HepG2 (cell line): Measurements from ENCODE around the gene PHACTR3. TPM values are rescaled to one million over a fixed set of nuclear protein-coding genes. Genes with fewer than 3 reads are reported as not detected.
"Not testable (repeated sequence)": the region's sequence is repeated elsewhere in the genome, so short reads cannot be mapped to it uniquely, and the experiment has no call there.

Experiments used
- ATAC-seq: fragments of 200-7000 bp; cut with Tn5 transposase; 3 replicates; pipeline ENCODE4 v1.9.1; 2020; ENCODE audit warnings: mild to moderate bottlenecking, moderate library complexity
- BruUV-seq: library from RNA; stranded (reverse); fragments of 400-500 nt; replicated peaks from 2 replicates; lab custom pipeline; 2021; lab: Mats Ljungman, UMichigan
- CTCF ChIA-PET: fragments of 300-600 bp; formaldehyde crosslinking; extraction: SDS; loops from one replicate; lab custom pipeline; 2021; ENCODE audit warnings: low total read pairs, inconsistent platforms, low intra/inter-chr PET ratio; lab: Yijun Ruan, JAX
- POLR2A ChIA-PET: fragments of 350-600 bp; sonication (Branson Sonifier 250); formaldehyde crosslinking; loops from one replicate; lab custom pipeline; 2020; ENCODE audit warnings: antibody characterized with exemption, inconsistent platforms; lab: Yijun Ruan, JAX
- DNase-seq: peaks from one replicate; pipeline ENCODE4 v3.0.0-alpha.2; 2015; ENCODE audit warnings: low spot score
- FAIRE-seq: peaks from 3 replicates; lab custom pipeline; 2011; peaks lifted over from hg19 to GRCh38; lab: Jason Lieb, UNC
- H2AFZ ChIP-seq: one replicate; pipeline ENCODE4 v1.6.1; 2011; ENCODE audit warnings: low read length, inconsistent platforms
- H3K27ac ChIP-seq: fragments of 300-600 bp; 3 replicates; pipeline ENCODE4 v1.8.0; 2011; ENCODE audit warnings: mixed run types, mild to moderate bottlenecking, mixed read lengths, low read length, inconsistent platforms; ENCODE audit not compliant: insufficient read depth; ENCODE audit errors: extremely low read length
- H3K27me3 ChIP-seq, 2 experiments: fragments of 200-600 bp in 1 of 2; 2 replicates in 1 of 2; 3 replicates in 1 of 2; pipeline versions ENCODE4 v1.6.0 to v1.8.0; 2011; ENCODE audit warnings: low read length in 2 of 2, mild to moderate bottlenecking in 2 of 2, moderate library complexity in 2 of 2, inconsistent platforms in 1 of 2; ENCODE audit not compliant: insufficient read depth in 2 of 2, control insufficient read depth in 1 of 2
- H3K36me3 ChIP-seq, 2 experiments: fragments of 200-600 bp in 1 of 2; replicated peaks in 1 of 2; 2 replicates in 1 of 2; 3 replicates in 1 of 2; pipeline versions ENCODE4 v1.5.1 to v1.8.0; 2011; ENCODE audit warnings: low read length in 2 of 2, inconsistent platforms in 1 of 2; ENCODE audit not compliant: insufficient read depth in 2 of 2, control insufficient read depth in 1 of 2
- H3K4me1 ChIP-seq: 2 replicates; pipeline ENCODE4 v1.5.1; 2012; ENCODE audit warnings: low read length, inconsistent platforms; ENCODE audit not compliant: insufficient read depth
- H3K4me2 ChIP-seq: 2 replicates; pipeline ENCODE4 v1.6.0; 2011; ENCODE audit warnings: low read depth, low read length, inconsistent platforms
- H3K4me3 ChIP-seq, 3 experiments: fragments of 200-600 bp in 1 of 3; sonication (generic), shearing (Covaris generic) in 1 of 3; replicated peaks in 1 of 3; 2 replicates each; pipeline ENCODE4 v1.5.1; 2011 to 2016; ENCODE audit warnings: low read length in 3 of 3, inconsistent platforms in 2 of 3, low read depth in 2 of 3, mild to moderate bottlenecking in 2 of 3, control low read depth in 1 of 3, mixed read lengths in 1 of 3; ENCODE audit not compliant: insufficient read depth in 1 of 3
- H3K79me2 ChIP-seq: one replicate; pipeline ENCODE4 v1.6.1; 2011; ENCODE audit warnings: low read length, inconsistent platforms; ENCODE audit not compliant: insufficient read depth
- H3K9ac ChIP-seq: 2 replicates; pipeline ENCODE4 v1.6.0; 2011; ENCODE audit warnings: mild to moderate bottlenecking, low read depth, low read length, inconsistent platforms; ENCODE audit not compliant: insufficient read depth
- H3K9me3 ChIP-seq: 2 replicates; pipeline ENCODE4 v1.5.1; 2012; ENCODE audit warnings: mild to moderate bottlenecking, low read length
- H4K20me1 ChIP-seq: 2 replicates; pipeline ENCODE4 v1.6.0; 2011; ENCODE audit warnings: inconsistent platforms, mild to moderate bottlenecking, low read length, moderate library complexity; ENCODE audit not compliant: insufficient read depth
- ZNF263 ChIP-seq: sonication (generic); formaldehyde crosslinking; IDR thresholded peaks from 2 replicates; pipeline ENCODE4 v1.4.0; 2020; ENCODE audit warnings: missing genetic modification reagents
- ZNF354B ChIP-seq: sonication (generic); formaldehyde crosslinking; IDR thresholded peaks from 2 replicates; pipeline ENCODE4 v1.8.0; 2022; ENCODE audit warnings: mild to moderate bottlenecking, missing genetic modification reagents
- WGBS: methylation state at CpG from one replicate; pipeline ENCODE4 v1.1.6; 2017; ENCODE audit warnings: low lambda C conversion rate; 5-methylcytosine and 5-hydroxymethylcytosine counted together
- in situ Hi-C: cut with HindIII; loops from 2 replicates; pipeline ENCODE4 v1.10.0; 2017; ENCODE audit warnings: low pct_unique_long_range_greater_than_20kb; ENCODE audit not compliant: extremely low pct_ligation_motif_present
- intact Hi-C: fragments of 100-400 bp; cut with micrococcal nuclease; formaldehyde crosslinking; loops from one replicate; pipeline ENCODE4 v1.10.0; 2022; ENCODE audit not compliant: unreplicated experiment
- polyA plus RNA-seq, 8 experiments: library from polyadenylated mRNA; depleted of rRNA in 3 of 8; stranded (reverse) in 7 of 8; unstranded in 1 of 8; fragments of >200 nt; fragmentation: Illumina TruSeq in 4 of 8; extraction: Trizol in 4 of 8; gene quantifications; 2 replicates each; pipeline versions ENCODE4 v1.2.1 to v1.2.3, GENCODE V29; 2011 to 2016; ENCODE audit warnings: low read depth in 4 of 8, missing spikeins in 1 of 8, mixed read lengths in 1 of 8; ENCODE audit not compliant: insufficient read depth in 1 of 8
- total RNA-seq, 5 experiments: library from RNA; depleted of rRNA; stranded (reverse); fragments of >200 nt; fragmentation: Illumina TruSeq; extraction: Trizol; gene quantifications; 2 replicates each; pipeline ENCODE4 v1.2.3, GENCODE V29; 2016; ENCODE audit warnings: low read depth in 1 of 5
- TF ChIP-seq, protein P1 (sequence below): sonication (generic); formaldehyde crosslinking; IDR thresholded peaks from 2 replicates; pipeline ENCODE4 v1.5.0; 2020; ENCODE audit warnings: mild to moderate bottlenecking, missing genetic modification reagents, borderline replicate concordance

The PHACTR3 gene
- total and polyA plus RNA-seq, 2 of the 13 experiments (the other 11 are each of a cell fraction or from before 2014, with no cell fraction given): not detected

GRCh38 chr20:59618131-59618530 lies 13.8 kb downstream of the PHACTR3 start (continued):
- TF ChIP-seq, protein P1, sequence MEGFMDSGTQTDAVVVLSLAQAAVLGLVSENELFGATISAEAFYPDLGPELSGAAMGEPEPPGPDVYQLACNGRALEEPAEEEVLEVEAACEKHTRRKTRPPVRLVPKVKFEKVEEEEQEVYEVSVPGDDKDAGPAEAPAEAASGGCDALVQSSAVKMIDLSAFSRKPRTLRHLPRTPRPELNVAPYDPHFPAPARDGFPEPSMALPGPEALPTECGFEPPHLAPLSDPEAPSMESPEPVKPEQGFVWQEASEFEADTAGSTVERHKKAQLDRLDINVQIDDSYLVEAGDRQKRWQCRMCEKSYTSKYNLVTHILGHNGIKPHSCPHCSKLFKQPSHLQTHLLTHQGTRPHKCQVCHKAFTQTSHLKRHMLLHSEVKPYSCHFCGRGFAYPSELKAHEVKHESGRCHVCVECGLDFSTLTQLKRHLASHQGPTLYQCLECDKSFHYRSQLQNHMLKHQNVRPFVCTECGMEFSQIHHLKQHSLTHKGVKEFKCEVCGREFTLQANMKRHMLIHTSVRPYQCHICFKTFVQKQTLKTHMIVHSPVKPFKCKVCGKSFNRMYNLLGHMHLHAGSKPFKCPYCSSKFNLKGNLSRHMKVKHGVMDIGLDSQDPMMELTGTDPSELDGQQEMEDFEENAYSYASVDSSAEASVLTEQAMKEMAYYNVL (CRISPR knock-in tag): no peak

- H3K4me3 ChIP-seq, DNase-seq, CTCF ChIA-PET, H3K9me3 ChIP-seq, H3K4me2 ChIP-seq, H3K27ac ChIP-seq, ATAC-seq, H3K9ac ChIP-seq, BruUV-seq, FAIRE-seq, H2AFZ ChIP-seq, H3K36me3 ChIP-seq, in situ Hi-C loops, POLR2A ChIA-PET, H4K20me1 ChIP-seq, H3K4me1 ChIP-seq, H3K79me2 ChIP-seq: not testable (repeated sequence)
- WGBS: 2% methylated on average over 6 of the region's 6 CpGs
- intact Hi-C loops: loop anchor here (10.0 kb wide), 1 partner anchor 1616 kb away; no protein-coding TSS in a partner anchor
- H3K27me3 ChIP-seq: peaks cover 10 to 46% of the 10 kb centered on the region in 2 experiments; a peak in 4 of 5 replicates
These were observed 14.2 kb downstream of the PHACTR3 start for GRCh38 chr20:59618585-59618984.

GRCh38 chr20:59620860-59621505 lies 16.6 kb downstream of the PHACTR3 start:
- H3K36me3 ChIP-seq: no peaks in the 10 kb centered on the region
- TF ChIP-seq ZNF354B (CRISPR knock-in tag) (no peak), ZNF263 (CRISPR knock-in tag) (peak; percentile 69; the same call in 1 of the 2 replicates)
- DNase-seq (no peak), FAIRE-seq (no peak), ATAC-seq (peak; percentile 26; the same call in 2 of the 3 replicates)
- no peaks in the 10 kb centered on the region for H3K79me2 ChIP-seq
- intact Hi-C loops: no loop called here
- H2AFZ ChIP-seq: no peak overlapping the region
- H3K9me3 ChIP-seq: no peaks in the 10 kb centered on the region
- no peaks in the 10 kb centered on the region for H4K20me1 ChIP-seq
- H3K27me3 ChIP-seq: peaks cover 12 to 49% of the 10 kb centered on the region in 2 experiments; a peak in 4 of 5 replicates
- H3K27ac ChIP-seq: no peak overlapping the region
- no TSS peak for BruUV-seq
- ChIA-PET CTCF (no interaction called here), POLR2A (no interaction called here)
- no peak overlapping the region for H3K4me3 ChIP-seq
- no peaks in the 10 kb centered on the region for H3K4me1 ChIP-seq
- no peak overlapping the region for H3K9ac ChIP-seq
- 6% methylated on average over 10 of the region's 11 CpGs for WGBS
- in situ Hi-C loops: loop anchor here (10.0 kb wide), 1 partner anchor 64 kb away; no protein-coding TSS in a partner anchor
- H3K4me2 ChIP-seq: no peak overlapping the region
